Measurements from ENCODE around the gene NXPE3. TPM values are rescaled to one million over a fixed set of nuclear protein-coding genes. Genes with fewer than 3 reads are reported as not detected.

The NXPE3 gene
- total RNA-seq, 1 donor from 2014 or later = 24.8 TPM

Other genes starting within 250 kb of the NXPE3 start
- 34.4 TPM for gene TRMT10C, start 217.3 kb upstream of the NXPE3 start, total RNA-seq
- gene PCNP, start 205.0 kb upstream of the NXPE3 start, total RNA-seq = 134 TPM
- 33.5 TPM for gene ZBTB11, start 102.1 kb upstream of the NXPE3 start, total RNA-seq
- gene RPL24, start 92.5 kb upstream of the NXPE3 start, total RNA-seq = 1,467 TPM
- gene CEP97, start 54.6 kb upstream of the NXPE3 start, total RNA-seq = 34.9 TPM
- gene NFKBIZ, start 70.3 kb downstream of the NXPE3 start, total RNA-seq = 20.4 TPM

All from tongue (tissue), 1 donor.